NCI-H1105 (cell line): Measurements from ENCODE around the gene CDIP1.
"Not testable (repeated sequence)": the region's sequence is repeated elsewhere in the genome, so short reads cannot be mapped to it uniquely, and the experiment has no call there.

Experiments used
- DNase-seq: peaks from one replicate; lab custom pipeline; 2025; lab: John Stamatoyannopoulos, UW

Gene CDIP1

DNA sequence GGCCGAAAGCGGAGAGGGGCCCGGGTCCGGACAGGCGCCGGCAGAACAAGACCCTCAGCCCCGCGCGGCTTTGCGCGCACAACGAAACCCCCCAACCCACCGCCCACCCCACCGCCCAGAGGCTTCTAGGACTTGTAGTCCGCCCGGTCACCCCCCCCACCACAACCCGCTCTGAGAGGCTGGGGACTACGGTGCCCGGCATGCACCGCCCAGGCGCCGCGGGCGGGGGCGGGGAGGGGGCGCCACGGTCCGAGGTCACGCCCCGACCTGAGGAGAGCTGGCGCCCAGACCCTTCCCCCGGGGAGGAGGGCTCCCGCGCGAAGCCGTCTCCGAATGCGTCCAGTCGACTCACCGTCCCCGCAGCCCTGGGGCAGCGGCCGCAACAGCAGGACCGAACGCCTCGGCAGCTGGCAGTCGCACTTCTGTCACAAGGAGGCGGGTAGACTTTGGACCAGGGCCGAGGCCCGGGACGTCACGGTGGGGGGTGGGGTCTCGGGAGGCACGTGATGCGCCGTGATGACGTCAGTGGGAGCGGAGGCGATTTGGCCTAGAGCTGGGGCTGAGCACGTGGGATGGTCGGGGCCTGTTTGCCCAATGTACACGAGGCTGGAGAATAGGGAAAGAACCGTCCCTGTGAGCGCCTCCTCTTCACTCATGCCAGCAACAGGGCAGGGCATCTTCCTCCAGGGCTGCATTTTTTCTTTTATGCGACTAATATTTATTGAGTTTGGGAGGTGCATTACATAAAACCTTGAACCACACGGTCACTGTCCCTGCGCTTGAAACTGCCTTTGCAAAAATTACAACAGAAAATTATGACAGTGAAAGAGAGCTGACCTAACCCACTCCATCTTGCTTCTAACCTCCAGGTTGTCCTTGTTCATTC lies at the start of gene CDIP1:
Gene CDIP1 (minus strand): TSS at position 424 of the 886 bp plus-strand sequence. CDS start 24,643 bp downstream, outside the sequence.
- DNase-seq: peak; percentile 67

DNA sequence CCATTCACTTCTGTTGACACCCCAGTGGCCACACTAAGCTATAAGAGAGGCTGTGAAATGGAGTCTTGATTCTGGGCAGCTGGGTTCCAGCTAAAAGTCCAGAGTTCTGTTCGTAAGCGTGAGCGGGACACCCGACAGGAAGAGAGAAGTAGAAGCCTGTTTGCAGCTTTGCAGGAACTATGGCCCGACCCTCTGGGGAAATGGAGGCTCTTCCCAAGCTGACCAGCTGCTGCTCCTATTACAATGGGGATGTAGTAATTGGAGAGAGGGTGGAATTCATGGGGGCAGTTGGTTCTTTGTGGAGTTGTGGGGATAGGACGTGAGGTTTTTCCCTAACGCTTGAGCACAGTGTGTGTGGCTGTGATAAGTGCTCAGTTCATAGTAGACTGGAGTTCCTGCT lies 47.7 kb upstream of the CDIP1 start:
- no peak for DNase-seq

DNA sequence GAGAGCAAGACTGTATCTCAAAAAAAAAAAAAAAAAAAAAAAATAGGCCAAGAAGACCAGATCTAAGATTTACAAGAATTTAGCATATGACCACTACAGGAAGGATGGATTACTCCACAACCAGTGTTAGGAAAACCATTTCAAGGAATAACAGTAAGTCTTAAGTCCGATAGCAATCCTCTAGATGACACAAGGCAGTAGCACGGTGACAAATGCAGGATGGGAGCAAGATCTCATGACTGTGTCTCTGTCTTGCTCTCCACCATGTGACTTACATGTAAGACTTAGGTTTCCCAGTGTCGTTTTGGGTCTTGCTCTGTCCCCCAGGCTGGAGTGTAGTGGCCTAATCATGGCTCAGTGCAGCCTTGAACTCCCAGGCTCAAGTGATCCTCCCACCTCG lies 45.3 kb upstream of the CDIP1 start:
- DNase-seq: no peak

DNA sequence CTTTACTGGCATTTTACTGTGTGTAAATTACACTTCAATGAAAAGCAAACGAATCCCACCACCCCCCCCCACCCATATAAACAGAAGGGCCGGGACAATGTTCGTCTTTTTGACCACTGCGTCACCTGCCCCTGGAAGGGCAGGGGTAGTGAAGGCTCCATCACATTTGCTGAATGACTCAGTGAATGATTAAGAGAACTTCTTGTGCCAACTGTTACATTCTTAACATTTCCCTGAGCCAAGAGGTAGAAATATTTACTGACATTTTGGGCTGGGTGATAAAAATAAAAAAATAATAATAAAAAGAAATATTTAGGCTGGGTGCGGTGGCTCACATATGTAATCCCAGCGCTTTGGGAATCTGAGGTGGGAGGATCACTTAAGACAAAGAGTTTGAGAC lies 41.7 kb upstream of the CDIP1 start:
- DNase-seq: no peak

DNA sequence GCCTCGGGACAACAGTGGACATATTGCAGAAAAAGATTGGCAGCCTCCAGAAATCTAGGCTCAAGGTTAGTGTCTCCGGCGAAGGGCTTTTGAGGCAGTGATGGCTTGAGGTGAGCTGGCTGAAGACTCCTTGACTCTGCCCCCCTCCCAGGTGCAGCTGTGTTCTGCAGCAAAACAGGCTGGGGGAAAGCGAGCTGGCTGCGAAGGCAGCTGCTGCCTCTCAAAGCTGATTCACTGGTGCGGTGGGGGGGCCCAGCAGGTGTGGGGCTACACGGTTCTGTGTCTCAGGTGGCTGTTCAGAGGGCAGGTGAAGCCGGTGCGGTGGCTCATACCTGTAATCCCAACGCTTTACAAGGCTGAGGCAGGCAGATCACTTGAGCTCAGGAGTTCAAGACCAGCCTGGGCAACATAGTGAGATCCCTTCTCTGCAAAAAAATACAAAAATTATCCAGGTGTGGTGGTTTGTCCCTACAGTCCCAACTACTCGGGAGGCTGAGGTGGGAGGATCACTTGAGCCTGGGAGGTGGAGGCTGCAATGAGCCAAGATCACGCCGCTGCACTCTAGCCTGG lies 40.5 kb upstream of the CDIP1 start:
- DNase-seq: peak; percentile 2

DNA sequence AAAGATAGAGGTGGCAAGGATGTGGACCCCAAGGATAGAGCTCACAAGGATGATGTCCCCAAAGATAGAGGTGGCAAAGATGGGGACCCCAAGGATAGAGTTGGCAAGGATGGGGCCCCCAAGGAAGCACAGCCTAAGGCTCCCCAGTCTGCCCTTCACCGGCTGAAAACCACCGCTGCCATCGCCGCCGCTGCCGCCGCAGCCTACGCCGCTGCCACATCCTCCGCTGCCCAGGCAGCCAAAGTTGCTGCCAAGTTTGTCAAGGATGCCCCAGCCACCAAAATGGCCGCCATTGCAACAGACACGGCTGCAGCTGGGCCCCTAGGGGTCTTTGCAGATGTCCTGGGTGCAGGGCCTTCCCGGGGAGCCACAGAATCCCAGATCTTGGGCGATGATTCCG lies 37.4 kb upstream of the CDIP1 start:
- no peak for DNase-seq

DNA sequence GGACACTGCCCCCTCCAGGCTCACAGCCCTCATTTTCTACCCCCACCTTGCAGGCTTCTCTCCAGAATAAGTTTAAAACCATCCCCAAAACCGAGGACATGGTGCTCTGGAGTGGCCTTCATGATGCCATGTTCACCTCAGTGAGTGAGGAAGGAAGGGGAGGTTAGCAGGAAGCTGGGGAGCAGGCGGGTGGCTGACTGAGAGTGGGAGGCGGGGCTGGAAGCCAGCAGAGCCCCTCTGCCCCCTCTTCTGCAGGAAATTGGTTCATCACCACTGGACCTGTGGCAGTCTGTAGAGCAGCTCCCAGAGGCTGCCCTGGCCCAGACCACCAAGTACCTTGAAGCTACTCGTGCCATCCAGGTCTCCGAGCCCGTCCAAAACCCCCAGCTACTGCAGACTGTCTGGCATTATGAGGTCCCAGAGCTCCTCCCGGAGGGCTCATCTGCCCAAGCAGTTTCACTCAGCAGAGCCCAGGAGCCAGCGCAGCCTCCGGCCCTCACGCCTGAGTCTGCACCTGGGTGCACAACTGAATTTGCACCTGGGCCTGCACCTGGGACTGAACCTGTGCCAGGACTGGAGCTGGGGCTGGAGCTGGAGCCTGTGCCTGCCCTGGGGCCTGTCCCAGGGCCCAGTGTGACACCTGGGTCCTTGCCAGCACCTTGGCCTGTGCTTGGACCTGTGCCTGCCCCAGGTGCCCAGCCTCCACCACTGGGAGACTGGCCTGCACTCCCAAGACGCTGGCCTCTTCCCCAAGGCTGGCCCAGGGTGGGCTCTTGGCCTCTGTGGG lies 36.5 kb upstream of the CDIP1 start:
- no peak for DNase-seq

DNA sequence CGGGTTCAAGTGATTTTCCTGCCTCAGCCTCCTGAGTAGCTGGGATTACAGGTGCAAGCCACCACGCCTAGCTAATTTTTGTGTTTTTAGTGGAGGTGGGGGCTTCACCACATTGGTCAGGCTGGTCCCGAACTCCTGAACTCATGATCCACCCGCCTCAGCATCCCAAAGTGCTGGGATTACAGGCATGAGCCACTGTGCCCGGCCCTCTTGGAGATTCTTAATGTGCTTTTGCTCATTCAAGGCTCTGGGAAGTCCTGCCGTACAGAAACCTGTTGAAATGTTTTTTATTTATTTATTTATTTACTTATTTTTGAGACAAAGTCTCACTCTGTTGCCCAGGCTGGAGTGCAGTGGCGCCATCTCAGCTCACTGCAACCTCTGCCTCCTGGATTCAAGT lies 35.4 kb upstream of the CDIP1 start:
- not testable (repeated sequence) for DNase-seq

DNA sequence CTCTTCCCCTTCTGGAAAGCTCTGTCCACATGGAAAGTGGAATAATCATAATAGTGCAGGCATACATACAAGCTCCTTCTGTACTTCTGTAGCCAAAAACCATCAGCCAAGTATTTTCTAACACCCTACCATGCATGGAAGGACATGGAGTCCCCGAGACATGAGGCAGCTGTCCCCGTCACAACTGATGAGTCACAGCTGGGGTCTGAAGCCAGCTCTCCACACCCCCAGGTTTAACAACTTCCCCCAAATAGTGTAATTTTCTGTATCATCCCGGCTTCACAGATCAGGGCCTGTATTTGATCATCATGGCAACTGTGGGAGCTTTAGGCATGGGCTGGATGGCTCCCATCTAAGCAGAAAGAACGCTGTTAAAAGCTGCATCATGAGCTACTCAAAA lies 34.1 kb upstream of the CDIP1 start:
- no peak for DNase-seq

DNA sequence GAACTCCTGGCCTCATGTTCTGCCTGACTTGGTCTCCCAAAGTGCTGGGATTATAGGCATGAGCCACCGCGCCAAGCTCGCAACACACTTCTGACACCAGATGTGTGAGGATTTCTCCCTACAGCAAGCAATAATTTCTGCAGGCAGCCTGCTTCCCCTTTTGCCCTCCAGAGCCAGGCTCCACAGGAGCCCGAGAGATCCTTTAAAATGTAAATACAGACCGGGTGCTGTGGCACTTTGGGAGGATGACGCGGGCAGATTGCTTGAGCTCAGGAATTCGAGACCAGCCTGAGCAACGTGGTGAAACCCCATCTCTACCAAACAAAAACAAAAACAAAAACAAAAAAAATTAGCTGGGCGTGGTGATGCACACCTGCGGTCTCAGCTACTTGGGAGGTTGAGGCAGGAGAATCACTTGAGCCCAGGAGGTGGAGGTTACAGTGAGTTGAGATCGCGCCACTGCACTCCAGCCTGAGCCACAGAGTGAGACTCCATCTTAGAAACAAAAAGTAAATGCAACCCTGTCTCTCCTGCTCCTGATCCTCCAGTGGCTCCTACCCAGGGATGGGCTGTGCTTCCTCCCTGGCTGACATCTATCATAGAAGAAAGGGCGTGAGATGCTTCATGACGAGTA lies 32.2 kb upstream of the CDIP1 start:
- no peak for DNase-seq

DNA sequence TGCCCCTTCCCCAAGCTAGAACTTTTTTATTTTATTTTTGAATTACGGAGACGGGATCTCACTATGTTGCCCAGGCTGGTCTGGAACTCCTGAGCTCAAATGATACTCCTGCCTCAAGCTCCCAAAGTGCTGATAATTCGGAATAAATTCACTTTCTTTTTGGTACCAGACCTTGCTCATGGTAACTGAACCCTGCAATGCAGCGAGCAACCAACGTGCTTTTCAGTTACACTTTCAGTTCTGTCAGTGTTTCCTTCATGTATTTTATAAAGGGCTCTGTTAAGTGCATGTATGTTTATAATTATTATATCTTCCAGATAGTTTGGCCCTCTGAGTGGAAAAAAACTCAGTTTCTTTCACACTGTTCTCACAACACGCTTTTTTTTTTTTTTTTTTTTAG lies 31.5 kb upstream of the CDIP1 start:
- DNase-seq: no peak

DNA sequence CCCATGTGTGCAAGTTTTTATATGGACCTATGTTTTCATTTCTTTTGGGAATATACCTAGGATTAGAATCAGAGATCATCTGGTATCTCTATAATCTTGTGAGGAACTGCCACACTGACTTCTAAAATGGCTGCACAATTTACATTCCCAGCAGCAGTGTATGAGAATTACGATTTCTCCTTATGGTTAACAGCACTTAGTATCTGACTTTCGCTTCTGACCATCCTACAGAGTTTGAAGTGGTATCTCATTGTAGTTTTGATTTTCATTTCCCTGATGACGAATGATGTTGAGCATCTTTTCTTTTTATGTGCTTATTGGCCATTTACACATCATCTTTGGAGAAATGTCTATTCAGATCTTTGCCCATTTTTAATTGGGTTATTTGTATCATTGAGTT lies 27.6 kb upstream of the CDIP1 start:
- DNase-seq: no peak

DNA sequence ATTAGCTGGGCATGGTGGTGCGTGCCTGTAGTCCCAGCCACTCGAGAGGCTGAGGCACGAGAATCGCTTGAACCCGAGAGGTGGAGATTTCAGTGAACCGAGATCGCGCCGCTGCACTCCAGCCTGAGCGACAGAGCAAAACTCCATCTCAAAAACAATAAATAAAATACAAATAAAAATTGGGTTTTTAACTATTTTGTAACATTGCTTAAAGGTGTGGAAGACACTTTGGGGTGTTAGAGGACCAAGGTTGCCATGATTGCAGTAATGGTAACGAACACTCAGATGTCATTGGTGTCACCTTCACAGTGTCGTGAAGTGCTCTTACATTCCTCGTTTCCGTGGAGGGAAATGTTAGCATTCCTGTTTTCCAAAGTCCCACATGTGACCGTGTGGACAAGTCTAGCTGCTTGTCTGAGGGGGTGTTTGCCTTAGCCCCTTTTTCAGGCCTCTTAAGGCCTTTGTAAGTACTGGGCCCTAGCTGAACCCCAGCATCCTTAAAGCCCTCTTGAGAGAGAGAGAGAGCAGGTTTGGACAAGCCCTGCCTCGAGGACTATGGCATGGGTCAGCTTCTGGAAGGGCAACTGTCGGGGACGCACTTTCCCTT lies 26.2 kb upstream of the CDIP1 start:
- DNase-seq: no peak

DNA sequence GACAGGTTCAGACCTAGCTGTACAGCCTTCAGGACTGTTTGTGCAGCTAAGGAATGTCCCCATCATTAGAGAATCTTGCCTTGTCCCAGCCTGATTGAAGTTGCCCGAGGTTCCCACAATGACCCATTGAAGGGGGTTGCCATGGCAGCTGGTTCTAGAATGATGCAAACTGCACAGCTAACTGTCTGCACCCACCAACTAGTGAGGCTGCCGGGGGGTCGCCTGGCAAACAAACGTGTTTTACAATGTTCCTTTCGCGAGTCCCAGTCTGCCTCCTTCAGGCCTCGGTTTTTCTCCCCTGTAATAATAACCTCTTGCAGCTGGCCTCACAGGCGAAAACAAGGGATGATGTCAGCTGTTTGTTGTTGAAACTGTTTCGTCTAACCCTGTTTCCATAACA lies 23.0 kb upstream of the CDIP1 start:
- DNase-seq: no peak

DNA sequence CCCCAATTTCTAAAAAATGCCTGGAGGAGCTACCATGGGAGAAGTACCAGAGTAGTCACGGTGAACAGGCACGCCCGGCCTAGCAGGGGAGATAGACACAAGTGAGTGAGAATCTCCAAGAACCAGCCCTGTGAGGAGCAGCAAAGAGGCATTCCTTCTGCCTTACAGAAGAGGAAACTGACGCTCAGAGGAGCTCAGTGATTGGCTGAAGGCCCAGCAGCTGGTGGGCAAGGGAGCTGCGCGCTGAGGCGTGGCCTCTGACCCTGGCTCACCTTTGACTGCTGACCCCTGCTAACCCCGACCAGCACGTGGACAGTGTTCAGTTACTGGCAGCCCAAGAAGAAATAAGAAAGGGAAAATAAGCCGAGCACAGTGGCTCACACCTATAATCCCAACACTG lies 19.4 kb upstream of the CDIP1 start:
- DNase-seq: no peak

DNA sequence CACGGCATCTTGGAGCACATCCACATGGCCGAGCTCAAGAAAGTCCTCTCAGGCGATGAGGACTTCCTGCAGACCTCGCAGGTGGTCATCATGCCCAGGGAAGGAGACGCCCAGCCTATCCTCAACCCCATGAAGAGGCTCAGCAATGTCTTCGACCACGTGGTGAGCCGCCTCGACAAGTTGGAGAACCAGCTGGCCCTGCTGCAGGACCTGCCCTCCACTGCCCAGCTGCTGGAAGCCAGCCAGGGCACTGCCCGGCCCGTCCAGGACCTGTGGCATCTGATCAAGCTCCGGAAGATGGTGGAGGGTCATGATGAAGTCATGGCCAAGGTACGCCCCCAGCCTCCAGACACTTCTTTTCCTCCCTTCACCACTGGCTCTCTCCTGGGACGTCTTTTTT lies 18.0 kb upstream of the CDIP1 start:
- DNase-seq: no peak

DNA sequence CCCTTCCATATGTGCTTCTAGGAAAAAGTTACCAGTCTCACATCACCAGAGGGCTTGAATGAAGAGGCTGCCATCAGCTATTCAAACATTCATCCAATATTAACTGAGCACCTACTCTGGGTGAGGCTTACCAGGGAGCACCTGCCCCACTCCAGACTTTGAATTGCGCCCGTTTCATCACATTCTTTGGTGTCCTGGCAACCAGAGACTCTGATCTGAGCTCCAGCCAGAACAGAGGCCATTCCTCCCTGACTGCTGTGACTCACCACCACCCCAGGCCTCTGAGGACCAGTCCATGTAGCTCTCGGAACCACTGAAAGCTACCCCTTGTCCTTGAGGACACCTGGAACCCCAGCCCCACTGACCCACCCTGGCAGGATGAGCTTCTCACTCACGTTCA lies 17.5 kb upstream of the CDIP1 start, which contains the start of gene C16orf96:
Gene C16orf96 (plus strand): TSS at position 229 of the 400 bp plus-strand sequence. CDS start 150 bp downstream, at position 379.
- DNase-seq: no peak

DNA sequence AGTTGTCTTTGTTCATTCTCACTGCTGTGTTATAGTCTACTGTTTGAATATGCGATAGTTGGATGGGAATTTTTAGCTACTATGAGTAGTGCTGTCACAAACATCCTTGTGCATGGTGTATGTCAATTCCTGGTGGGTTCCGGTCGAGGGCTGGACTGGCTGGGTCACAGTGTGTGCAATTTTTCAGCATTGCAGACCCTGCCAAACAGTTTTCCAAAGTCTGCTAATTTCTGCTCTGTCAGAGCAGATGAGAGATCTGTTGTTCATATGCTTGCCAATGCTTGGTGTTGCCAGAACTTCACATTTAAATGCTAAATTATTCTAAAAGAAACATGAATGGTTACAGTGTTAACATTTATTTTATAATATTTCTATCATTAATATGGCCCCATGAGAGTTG lies 14.0 kb upstream of the CDIP1 start:
- DNase-seq: no peak

DNA sequence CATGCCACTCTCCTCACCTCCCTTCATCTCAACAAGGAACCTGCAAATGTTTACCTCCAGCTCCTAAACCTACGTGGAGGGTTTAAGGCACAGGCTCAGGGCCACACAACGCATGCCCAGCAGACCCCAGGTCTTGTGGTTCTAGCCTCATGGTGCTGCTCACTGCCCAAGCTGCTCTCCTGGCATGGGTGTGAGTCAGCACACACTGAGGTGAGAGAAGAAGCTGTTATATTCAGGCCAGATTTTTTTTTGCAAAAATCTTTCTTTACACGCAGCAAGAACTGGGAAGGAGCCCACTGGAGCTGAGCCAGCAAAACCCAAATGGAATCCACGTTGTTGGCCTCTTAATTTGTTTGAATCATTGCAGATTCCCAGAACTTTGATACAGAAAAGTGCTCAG lies 12.0 kb upstream of the CDIP1 start:
- DNase-seq: no peak

DNA sequence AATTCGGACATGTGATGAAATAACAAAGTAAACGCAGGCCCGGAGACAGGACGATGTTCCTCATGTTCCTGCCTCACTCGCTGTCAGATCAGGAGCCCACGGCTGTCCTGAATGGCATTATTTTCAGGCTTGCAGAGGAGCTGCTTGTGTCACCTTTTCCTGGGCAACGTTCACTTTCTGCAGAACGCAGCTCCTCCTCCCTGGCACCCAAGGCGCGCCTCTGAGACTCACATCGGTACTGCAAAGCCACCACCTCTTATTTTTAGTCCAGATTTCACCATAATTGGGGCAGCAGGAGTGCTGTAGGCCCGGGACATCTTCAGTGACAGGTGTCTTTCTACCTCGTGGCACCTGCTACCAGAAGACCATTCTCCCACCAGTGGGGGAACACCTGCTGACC lies 9.6 kb upstream of the CDIP1 start:
- no peak for DNase-seq

DNA sequence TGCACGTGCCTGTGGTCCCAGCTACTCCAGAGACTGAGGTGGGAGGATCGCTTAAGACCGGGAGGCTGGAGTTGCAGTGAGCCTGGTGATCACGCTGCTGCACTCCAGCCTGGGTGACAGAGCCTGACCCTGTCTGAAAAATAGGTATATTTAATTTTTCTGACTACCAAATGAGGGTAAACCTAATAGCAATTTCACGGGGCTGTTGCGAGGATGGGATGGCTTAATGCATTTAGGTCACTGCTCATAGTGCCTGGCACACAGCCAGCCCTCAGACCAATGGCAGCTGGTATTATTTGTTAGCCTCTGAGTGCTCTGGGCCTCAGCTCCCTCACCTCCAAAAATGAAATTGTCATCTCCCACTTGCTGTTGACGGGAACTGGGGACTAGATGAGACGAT lies 5.9 kb upstream of the CDIP1 start:
- no peak for DNase-seq

DNA sequence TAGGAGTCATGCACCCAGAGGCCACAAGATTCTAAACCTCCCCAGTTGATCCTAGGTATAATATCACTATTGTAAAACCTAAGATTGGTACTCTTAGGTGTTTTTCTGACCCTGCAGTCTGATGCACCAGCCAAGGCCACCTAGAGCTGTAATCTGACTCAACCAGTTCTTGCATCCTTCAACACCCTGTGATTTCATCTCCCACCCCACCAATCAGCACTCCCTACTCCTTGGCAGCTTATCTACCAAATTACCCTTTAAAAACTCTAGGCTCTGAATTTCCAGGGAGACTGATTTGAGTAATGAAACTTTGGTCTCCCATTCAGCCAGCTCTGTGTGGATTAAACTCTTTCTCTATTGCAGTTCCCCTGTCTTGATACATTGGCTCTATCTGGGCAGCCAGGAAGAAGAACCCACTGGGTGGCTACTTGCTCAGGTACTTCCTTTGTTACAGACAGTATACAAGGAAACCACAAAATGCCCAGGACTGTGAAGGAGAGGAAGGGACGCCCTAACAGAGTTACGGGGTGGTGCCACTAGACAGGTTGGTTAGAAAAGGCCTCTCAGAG lies 1.2 kb upstream of the CDIP1 start:
- DNase-seq: no peak
